HG02798 (cell line): Measurements from ENCODE around the gene BRD3OS.

Experiments used
- ATAC-seq: cut with Tn5 transposase; IDR thresholded peaks from one replicate; pipeline ENCODE4 v1.9.1; 2021; ENCODE audit warnings: mild to moderate bottlenecking; ENCODE audit not compliant: unreplicated experiment, poor library complexity

Gene BRD3OS

GRCh38 chr9:134076644-134077043, 51.4 kb downstream of the BRD3OS start:
- no peak for ATAC-seq
